Neural cell (in vitro differentiated cells): ENCODE measurements around the gene TIAM1. TPM values are rescaled to one million over a fixed set of nuclear protein-coding genes. Genes with fewer than 3 reads are reported as not detected.

ENCODE experiments used
- H2AFZ ChIP-seq: fragments of 200-600, 300-800 bp; sonication (generic), shearing (Covaris generic); 2 replicates; pipeline ENCODE4 v1.6.0; 2014; ENCODE audit warnings: low read depth, mild to moderate bottlenecking, antibody characterized with exemption, low read length, moderate library complexity
- H3F3A ChIP-seq: fragments of 200-600 bp; shearing (Covaris generic); 2 replicates; pipeline ENCODE4 v1.6.1; 2016; ENCODE audit warnings: mild to moderate bottlenecking, moderate library complexity, mixed read lengths, antibody characterized with exemption, low read length; ENCODE audit not compliant: insufficient read depth, poor library complexity, severe bottlenecking
- H3K27ac ChIP-seq: fragments of 200-600, 300-800 bp; sonication (generic), shearing (Covaris generic); 2 replicates; pipeline ENCODE4 v1.5.1; 2014; ENCODE audit warnings: mild to moderate bottlenecking, low read length, moderate library complexity
- H3K27me3 ChIP-seq: fragments of 300-800, 200-600 bp; sonication (generic), shearing (Covaris generic); 2 replicates; pipeline ENCODE4 v1.6.0; 2014; ENCODE audit warnings: mild to moderate bottlenecking, low read depth, low read length, moderate library complexity; ENCODE audit not compliant: insufficient read depth
- H3K36me3 ChIP-seq: fragments of 300-800, 200-600 bp; sonication (generic), shearing (Covaris generic); 2 replicates; pipeline ENCODE4 v1.5.1; 2014; ENCODE audit warnings: mild to moderate bottlenecking, antibody characterized with exemption, low read length, moderate library complexity; ENCODE audit not compliant: insufficient read depth
- H3K4me2 ChIP-seq: fragments of 300-800, 200-600 bp; sonication (generic), shearing (Covaris generic); 2 replicates; pipeline ENCODE4 v1.6.0; 2014; ENCODE audit warnings: mild to moderate bottlenecking, low read length
- H3K4me3 ChIP-seq: fragments of 300-800, 200-600 bp; sonication (generic), shearing (Covaris generic); 2 replicates; pipeline ENCODE4 v1.5.1; 2014; ENCODE audit warnings: mild to moderate bottlenecking, low read length, moderate library complexity
- H3K79me2 ChIP-seq: fragments of 200-600 bp; shearing (Covaris generic); replicated peaks from 2 replicates; pipeline ENCODE4 v1.6.0; 2014; ENCODE audit warnings: mild to moderate bottlenecking, low read length, moderate library complexity; ENCODE audit not compliant: insufficient read depth
- H3K9ac ChIP-seq: fragments of 300-800, 200-600 bp; sonication (generic), shearing (Covaris generic); 2 replicates; pipeline ENCODE4 v1.6.1; 2016; ENCODE audit warnings: mild to moderate bottlenecking, low read length, mixed read lengths
- H3K9me2 ChIP-seq: fragments of 200-600 bp; shearing (Covaris generic); 2 replicates; pipeline ENCODE4 v1.6.1; 2016; ENCODE audit warnings: mild to moderate bottlenecking, low read length, mixed read lengths; ENCODE audit not compliant: insufficient read depth
- H3K9me3 ChIP-seq: fragments of 200-600, 300-800 bp; sonication (generic), shearing (Covaris generic); 2 replicates; pipeline ENCODE4 v1.6.1; 2016; ENCODE audit warnings: mild to moderate bottlenecking, mixed run types, low read length, moderate library complexity, mixed read lengths
- H4K20me1 ChIP-seq: fragments of 200-600 bp; shearing (Covaris generic); 2 replicates; pipeline ENCODE4 v1.6.1; 2016; ENCODE audit warnings: mild to moderate bottlenecking, mixed run types; ENCODE audit not compliant: insufficient read depth
- EP300 ChIP-seq: fragments of 450-650 bp; conservative IDR thresholded peaks from 2 replicates; pipeline ENCODE4 v1.6.1; 2014; ENCODE audit warnings: antibody characterized with exemption, mild to moderate bottlenecking, moderate library complexity; ENCODE audit not compliant: poor library complexity, severe bottlenecking
- EZH2 ChIP-seq: fragments of 200-600, 300-800 bp; shearing (Covaris generic), sonication (generic); IDR thresholded peaks from 2 replicates; pipeline ENCODE4 v1.6.1; 2014; ENCODE audit warnings: antibody characterized with exemption, low read length, borderline replicate concordance, mild to moderate bottlenecking; ENCODE audit not compliant: insufficient read depth, poor library complexity, severe bottlenecking
- MXI1 ChIP-seq: fragments of 450-650 bp; conservative IDR thresholded peaks from 2 replicates; pipeline ENCODE4 v1.6.1; 2014; ENCODE audit warnings: antibody characterized with exemption, mild to moderate bottlenecking; ENCODE audit not compliant: poor library complexity, severe bottlenecking
- POLR2AphosphoS5 ChIP-seq: IDR thresholded peaks from 2 replicates; pipeline ENCODE4 v1.6.1; 2012
- RAD21 ChIP-seq: fragments of 450-650 bp; conservative IDR thresholded peaks from 2 replicates; pipeline ENCODE4 v1.6.1; 2014; ENCODE audit warnings: antibody characterized with exemption, mild to moderate bottlenecking, moderate library complexity
- SMC3 ChIP-seq: fragments of 450-650 bp; conservative IDR thresholded peaks from 2 replicates; pipeline ENCODE4 v1.6.1; 2014; ENCODE audit warnings: antibody characterized with exemption, mild to moderate bottlenecking, moderate library complexity; ENCODE audit not compliant: poor library complexity
- TAF1 ChIP-seq: IDR thresholded peaks from 2 replicates; pipeline ENCODE4 v1.6.1; 2012; ENCODE audit warnings: low read depth
- polyA plus RNA-seq: library from polyadenylated mRNA; depleted of rRNA; stranded (reverse); fragments of >200 nt; gene quantifications from 2 replicates; pipeline ENCODE4 v1.2.3, GENCODE V29; 2014
- TF ChIP-seq, protein P1 (sequence below): IDR thresholded peaks from 2 replicates; pipeline ENCODE4 v1.6.1; 2012; ENCODE audit warnings: borderline replicate concordance
- TF ChIP-seq, protein P2 (sequence below): fragments of 450-650 bp; IDR thresholded peaks from 2 replicates; pipeline ENCODE4 v1.5.1; 2014; ENCODE audit warnings: antibody characterized with exemption, mild to moderate bottlenecking, moderate library complexity; ENCODE audit not compliant: poor library complexity, severe bottlenecking

Gene TIAM1
- polyA plus RNA-seq, 1 donor from 2014 or later: 13.2 TPM

DNA sequence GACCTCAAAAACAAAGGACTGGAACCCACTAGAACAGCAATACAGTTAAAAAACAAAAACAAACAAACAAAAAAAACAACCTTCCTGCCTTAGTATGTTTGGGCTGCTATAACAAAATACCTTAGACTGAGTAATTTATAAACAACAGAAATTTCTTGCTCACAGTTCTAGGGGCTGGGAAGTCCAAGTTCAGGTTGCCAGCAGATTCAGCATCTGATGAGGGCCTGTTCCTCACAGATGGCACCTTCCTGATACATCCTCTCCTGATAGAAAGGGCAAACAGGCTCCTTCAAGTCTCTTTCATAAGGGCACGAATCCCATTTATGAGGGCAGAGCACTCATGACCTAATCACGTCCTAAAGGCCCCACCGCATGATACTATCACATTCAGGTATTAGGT, 55.9 kb downstream of the TIAM1 start:
- no peaks in the 10 kb centered on the region for H3F3A ChIP-seq
- H3K9ac ChIP-seq: no peak overlapping the region
- H3K27me3 ChIP-seq: no peaks in the 10 kb centered on the region
- no peak overlapping the region for H3K4me2 ChIP-seq
- no peaks in the 10 kb centered on the region for H4K20me1 ChIP-seq
- H3K9me2 ChIP-seq: no peaks in the 10 kb centered on the region
- no peak overlapping the region for H3K27ac ChIP-seq
- H3K79me2 ChIP-seq: no peaks in the 10 kb centered on the region
- no peak overlapping the region for H2AFZ ChIP-seq
- no peaks in the 10 kb centered on the region for H3K36me3 ChIP-seq
- TF ChIP-seq TAF1 (no peak), MXI1 (no peak), EZH2 (no peak), RAD21 (no peak), SMC3 (no peak), EP300 (no peak), POLR2AphosphoS5 (no peak)
- TF ChIP-seq, protein P1, sequence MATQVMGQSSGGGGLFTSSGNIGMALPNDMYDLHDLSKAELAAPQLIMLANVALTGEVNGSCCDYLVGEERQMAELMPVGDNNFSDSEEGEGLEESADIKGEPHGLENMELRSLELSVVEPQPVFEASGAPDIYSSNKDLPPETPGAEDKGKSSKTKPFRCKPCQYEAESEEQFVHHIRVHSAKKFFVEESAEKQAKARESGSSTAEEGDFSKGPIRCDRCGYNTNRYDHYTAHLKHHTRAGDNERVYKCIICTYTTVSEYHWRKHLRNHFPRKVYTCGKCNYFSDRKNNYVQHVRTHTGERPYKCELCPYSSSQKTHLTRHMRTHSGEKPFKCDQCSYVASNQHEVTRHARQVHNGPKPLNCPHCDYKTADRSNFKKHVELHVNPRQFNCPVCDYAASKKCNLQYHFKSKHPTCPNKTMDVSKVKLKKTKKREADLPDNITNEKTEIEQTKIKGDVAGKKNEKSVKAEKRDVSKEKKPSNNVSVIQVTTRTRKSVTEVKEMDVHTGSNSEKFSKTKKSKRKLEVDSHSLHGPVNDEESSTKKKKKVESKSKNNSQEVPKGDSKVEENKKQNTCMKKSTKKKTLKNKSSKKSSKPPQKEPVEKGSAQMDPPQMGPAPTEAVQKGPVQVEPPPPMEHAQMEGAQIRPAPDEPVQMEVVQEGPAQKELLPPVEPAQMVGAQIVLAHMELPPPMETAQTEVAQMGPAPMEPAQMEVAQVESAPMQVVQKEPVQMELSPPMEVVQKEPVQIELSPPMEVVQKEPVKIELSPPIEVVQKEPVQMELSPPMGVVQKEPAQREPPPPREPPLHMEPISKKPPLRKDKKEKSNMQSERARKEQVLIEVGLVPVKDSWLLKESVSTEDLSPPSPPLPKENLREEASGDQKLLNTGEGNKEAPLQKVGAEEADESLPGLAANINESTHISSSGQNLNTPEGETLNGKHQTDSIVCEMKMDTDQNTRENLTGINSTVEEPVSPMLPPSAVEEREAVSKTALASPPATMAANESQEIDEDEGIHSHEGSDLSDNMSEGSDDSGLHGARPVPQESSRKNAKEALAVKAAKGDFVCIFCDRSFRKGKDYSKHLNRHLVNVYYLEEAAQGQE: no peak
- TF ChIP-seq, protein P2, sequence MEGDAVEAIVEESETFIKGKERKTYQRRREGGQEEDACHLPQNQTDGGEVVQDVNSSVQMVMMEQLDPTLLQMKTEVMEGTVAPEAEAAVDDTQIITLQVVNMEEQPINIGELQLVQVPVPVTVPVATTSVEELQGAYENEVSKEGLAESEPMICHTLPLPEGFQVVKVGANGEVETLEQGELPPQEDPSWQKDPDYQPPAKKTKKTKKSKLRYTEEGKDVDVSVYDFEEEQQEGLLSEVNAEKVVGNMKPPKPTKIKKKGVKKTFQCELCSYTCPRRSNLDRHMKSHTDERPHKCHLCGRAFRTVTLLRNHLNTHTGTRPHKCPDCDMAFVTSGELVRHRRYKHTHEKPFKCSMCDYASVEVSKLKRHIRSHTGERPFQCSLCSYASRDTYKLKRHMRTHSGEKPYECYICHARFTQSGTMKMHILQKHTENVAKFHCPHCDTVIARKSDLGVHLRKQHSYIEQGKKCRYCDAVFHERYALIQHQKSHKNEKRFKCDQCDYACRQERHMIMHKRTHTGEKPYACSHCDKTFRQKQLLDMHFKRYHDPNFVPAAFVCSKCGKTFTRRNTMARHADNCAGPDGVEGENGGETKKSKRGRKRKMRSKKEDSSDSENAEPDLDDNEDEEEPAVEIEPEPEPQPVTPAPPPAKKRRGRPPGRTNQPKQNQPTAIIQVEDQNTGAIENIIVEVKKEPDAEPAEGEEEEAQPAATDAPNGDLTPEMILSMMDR: no peak
- no peak overlapping the region for H3K4me3 ChIP-seq
- no peaks in the 10 kb centered on the region for H3K9me3 ChIP-seq

DNA sequence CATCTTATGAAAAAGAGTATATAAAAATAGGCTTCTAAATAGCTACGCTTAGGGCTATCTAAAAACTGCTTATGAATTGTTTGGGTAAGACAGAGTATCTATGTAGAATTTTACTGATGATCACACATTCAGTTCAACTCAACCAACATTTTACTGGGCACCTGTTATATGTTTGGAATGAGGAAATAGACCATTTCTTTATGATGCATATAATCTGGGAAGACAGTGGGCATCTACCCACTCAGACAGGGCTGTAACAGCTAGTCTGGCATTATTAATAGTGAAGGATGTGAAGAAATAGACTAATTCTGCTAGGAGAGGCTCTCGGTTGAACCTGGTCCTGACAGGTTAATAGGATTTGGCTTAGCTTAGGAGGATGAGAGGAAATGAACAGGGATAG, 56.9 kb downstream of the TIAM1 start:
- TF ChIP-seq, protein P1: no peak
- TF ChIP-seq, protein P2: no peak
- TF ChIP-seq TAF1: no peak
- no peak for TF ChIP-seq MXI1
- H3K9me2 ChIP-seq: no peaks in the 10 kb centered on the region
- H3K79me2 ChIP-seq: no peaks in the 10 kb centered on the region
- no peaks in the 10 kb centered on the region for H3K9me3 ChIP-seq
- no peaks in the 10 kb centered on the region for H4K20me1 ChIP-seq
- H2AFZ ChIP-seq: no peak overlapping the region
- H3K36me3 ChIP-seq: no peaks in the 10 kb centered on the region
- H3K27me3 ChIP-seq: no peaks in the 10 kb centered on the region
- no peak overlapping the region for H3K27ac ChIP-seq
- no peaks in the 10 kb centered on the region for H3F3A ChIP-seq
- no peak overlapping the region for H3K4me3 ChIP-seq
- no peak overlapping the region for H3K4me2 ChIP-seq
- H3K9ac ChIP-seq: no peak overlapping the region
